HepG2 (cell line): ENCODE measurements around the gene TRMU. TPM values are rescaled to one million over a fixed set of nuclear protein-coding genes. Genes with fewer than 3 reads are reported as not detected.
A peak's percentile ranks its signal among the peaks of the same experiment; 100 is the strongest.

Experiments
- ATAC-seq: fragments of 200-7000 bp; cut with Tn5 transposase; 3 replicates; pipeline ENCODE4 v1.9.1; 2020; ENCODE audit warnings: mild to moderate bottlenecking, moderate library complexity
- BruUV-seq: library from RNA; stranded (reverse); fragments of 400-500 nt; replicated peaks from 2 replicates; lab custom pipeline; 2021; lab: Mats Ljungman, UMichigan
- CTCF ChIA-PET: fragments of 300-600 bp; formaldehyde crosslinking; extraction: SDS; loops from one replicate; lab custom pipeline; 2021; ENCODE audit warnings: low total read pairs, inconsistent platforms, low intra/inter-chr PET ratio; lab: Yijun Ruan, JAX
- POLR2A ChIA-PET: fragments of 350-600 bp; sonication (Branson Sonifier 250); formaldehyde crosslinking; loops from one replicate; lab custom pipeline; 2020; ENCODE audit warnings: antibody characterized with exemption, inconsistent platforms; lab: Yijun Ruan, JAX
- DNase-seq: peaks from one replicate; pipeline ENCODE4 v3.0.0-alpha.2; 2015; ENCODE audit warnings: low spot score
- FAIRE-seq: peaks from 3 replicates; lab custom pipeline; 2011; peaks lifted over from hg19 to GRCh38; lab: Jason Lieb, UNC
- H2AFZ ChIP-seq: one replicate; pipeline ENCODE4 v1.6.1; 2011; ENCODE audit warnings: low read length, inconsistent platforms
- H3K27ac ChIP-seq: fragments of 300-600 bp; 3 replicates; pipeline ENCODE4 v1.8.0; 2011; ENCODE audit warnings: mixed run types, mild to moderate bottlenecking, mixed read lengths, low read length, inconsistent platforms; ENCODE audit not compliant: insufficient read depth; ENCODE audit errors: extremely low read length
- H3K27me3 ChIP-seq, 2 experiments: fragments of 200-600 bp in 1 of 2; 2 replicates in 1 of 2; 3 replicates in 1 of 2; pipeline versions ENCODE4 v1.6.0 to v1.8.0; 2011; ENCODE audit warnings: low read length in 2 of 2, mild to moderate bottlenecking in 2 of 2, moderate library complexity in 2 of 2, inconsistent platforms in 1 of 2; ENCODE audit not compliant: insufficient read depth in 2 of 2, control insufficient read depth in 1 of 2
- H3K36me3 ChIP-seq, 2 experiments: fragments of 200-600 bp in 1 of 2; replicated peaks in 1 of 2; 2 replicates in 1 of 2; 3 replicates in 1 of 2; pipeline versions ENCODE4 v1.5.1 to v1.8.0; 2011; ENCODE audit warnings: low read length in 2 of 2, inconsistent platforms in 1 of 2; ENCODE audit not compliant: insufficient read depth in 2 of 2, control insufficient read depth in 1 of 2
- H3K4me1 ChIP-seq: 2 replicates; pipeline ENCODE4 v1.5.1; 2012; ENCODE audit warnings: low read length, inconsistent platforms; ENCODE audit not compliant: insufficient read depth
- H3K4me2 ChIP-seq: 2 replicates; pipeline ENCODE4 v1.6.0; 2011; ENCODE audit warnings: low read depth, low read length, inconsistent platforms
- H3K4me3 ChIP-seq, 3 experiments: fragments of 200-600 bp in 1 of 3; sonication (generic), shearing (Covaris generic) in 1 of 3; replicated peaks in 1 of 3; 2 replicates each; pipeline ENCODE4 v1.5.1; 2011 to 2016; ENCODE audit warnings: low read length in 3 of 3, inconsistent platforms in 2 of 3, low read depth in 2 of 3, mild to moderate bottlenecking in 2 of 3, control low read depth in 1 of 3, mixed read lengths in 1 of 3; ENCODE audit not compliant: insufficient read depth in 1 of 3
- H3K79me2 ChIP-seq: one replicate; pipeline ENCODE4 v1.6.1; 2011; ENCODE audit warnings: low read length, inconsistent platforms; ENCODE audit not compliant: insufficient read depth
- H3K9ac ChIP-seq: 2 replicates; pipeline ENCODE4 v1.6.0; 2011; ENCODE audit warnings: mild to moderate bottlenecking, low read depth, low read length, inconsistent platforms; ENCODE audit not compliant: insufficient read depth
- H3K9me3 ChIP-seq: 2 replicates; pipeline ENCODE4 v1.5.1; 2012; ENCODE audit warnings: mild to moderate bottlenecking, low read length
- H4K20me1 ChIP-seq: 2 replicates; pipeline ENCODE4 v1.6.0; 2011; ENCODE audit warnings: inconsistent platforms, mild to moderate bottlenecking, low read length, moderate library complexity; ENCODE audit not compliant: insufficient read depth
- KAT7 ChIP-seq: IDR thresholded peaks from 2 replicates; pipeline ENCODE4 v1.6.1; 2018; ENCODE audit warnings: borderline replicate concordance, missing compliant biosample characterization
- MYC ChIP-seq: sonication (generic); formaldehyde crosslinking; IDR thresholded peaks from 2 replicates; pipeline ENCODE4 v1.9.0; 2021; ENCODE audit warnings: missing genetic modification reagents, borderline replicate concordance
- NCOR1 ChIP-seq: fragments of 200-600 bp; sonication (generic); IDR thresholded peaks from 2 replicates; pipeline ENCODE4 v1.7.0; 2017; ENCODE audit warnings: antibody characterized with exemption, low read length, borderline replicate concordance
- SALL2 ChIP-seq: sonication (generic); formaldehyde crosslinking; IDR thresholded peaks from 2 replicates; pipeline ENCODE4 v1.8.1; 2023; ENCODE audit warnings: mild to moderate bottlenecking, missing genetic modification reagents, inconsistent platforms
- SP1 ChIP-seq, 2 experiments: fragments of 450-650 bp in 1 of 2; sonication (generic) in 1 of 2; formaldehyde crosslinking in 1 of 2; IDR thresholded peaks; 2 replicates each; pipeline versions ENCODE4 v1.4.0 to v1.6.1; 2016 to 2020; ENCODE audit warnings: missing genetic modification reagents in 1 of 2
- TMF1 ChIP-seq: sonication (generic); formaldehyde crosslinking; IDR thresholded peaks from 2 replicates; pipeline ENCODE4 v1.8.1; 2022; ENCODE audit warnings: low read depth, missing genetic modification reagents
- ZNF230 ChIP-seq: sonication (generic); formaldehyde crosslinking; IDR thresholded peaks from 2 replicates; pipeline ENCODE4 v1.4.0; 2020; ENCODE audit warnings: mild to moderate bottlenecking, missing genetic modification reagents
- ZNF335 ChIP-seq: sonication (generic); formaldehyde crosslinking; IDR thresholded peaks from 2 replicates; pipeline ENCODE4 v1.4.0; 2020; ENCODE audit warnings: missing genetic modification reagents
- ZNF350 ChIP-seq: sonication (generic); formaldehyde crosslinking; IDR thresholded peaks from 2 replicates; pipeline ENCODE4 v1.4.0; 2020; ENCODE audit warnings: mild to moderate bottlenecking, low read depth, missing genetic modification reagents, borderline replicate concordance
- WGBS: methylation state at CpG from one replicate; pipeline ENCODE4 v1.1.6; 2017; ENCODE audit warnings: low lambda C conversion rate; 5-methylcytosine and 5-hydroxymethylcytosine counted together
- in situ Hi-C: cut with HindIII; loops from 2 replicates; pipeline ENCODE4 v1.10.0; 2017; ENCODE audit warnings: low pct_unique_long_range_greater_than_20kb; ENCODE audit not compliant: extremely low pct_ligation_motif_present
- intact Hi-C: fragments of 100-400 bp; cut with micrococcal nuclease; formaldehyde crosslinking; loops from one replicate; pipeline ENCODE4 v1.10.0; 2022; ENCODE audit not compliant: unreplicated experiment
- polyA plus RNA-seq, 8 experiments: library from polyadenylated mRNA; depleted of rRNA in 3 of 8; stranded (reverse) in 7 of 8; unstranded in 1 of 8; fragments of >200 nt; fragmentation: Illumina TruSeq in 4 of 8; extraction: Trizol in 4 of 8; gene quantifications; 2 replicates each; pipeline versions ENCODE4 v1.2.1 to v1.2.3, GENCODE V29; 2011 to 2016; ENCODE audit warnings: low read depth in 4 of 8, missing spikeins in 1 of 8, mixed read lengths in 1 of 8; ENCODE audit not compliant: insufficient read depth in 1 of 8
- total RNA-seq, 5 experiments: library from RNA; depleted of rRNA; stranded (reverse); fragments of >200 nt; fragmentation: Illumina TruSeq; extraction: Trizol; gene quantifications; 2 replicates each; pipeline ENCODE4 v1.2.3, GENCODE V29; 2016; ENCODE audit warnings: low read depth in 1 of 5
- TF ChIP-seq, protein P1 (sequence below): sonication (generic); formaldehyde crosslinking; IDR thresholded peaks from 2 replicates; pipeline ENCODE4 v1.8.0; 2022; ENCODE audit warnings: mild to moderate bottlenecking, missing genetic modification reagents, moderate library complexity
- TF ChIP-seq, protein P2 (sequence below): sonication (generic); formaldehyde crosslinking; IDR thresholded peaks from 2 replicates; pipeline ENCODE4 v1.4.0; 2020; ENCODE audit warnings: mild to moderate bottlenecking, missing genetic modification reagents, borderline replicate concordance
- TF ChIP-seq, protein P3 (sequence below): sonication (generic); formaldehyde crosslinking; IDR thresholded peaks from 2 replicates; pipeline ENCODE4 v1.4.0; 2020; ENCODE audit warnings: missing genetic modification reagents, borderline replicate concordance

Gene TRMU
- total and polyA plus RNA-seq, 2 of the 13 experiments (the other 11 are each of a cell fraction or from before 2014, with no cell fraction given): 31.0 to 50.2 TPM

DNA sequence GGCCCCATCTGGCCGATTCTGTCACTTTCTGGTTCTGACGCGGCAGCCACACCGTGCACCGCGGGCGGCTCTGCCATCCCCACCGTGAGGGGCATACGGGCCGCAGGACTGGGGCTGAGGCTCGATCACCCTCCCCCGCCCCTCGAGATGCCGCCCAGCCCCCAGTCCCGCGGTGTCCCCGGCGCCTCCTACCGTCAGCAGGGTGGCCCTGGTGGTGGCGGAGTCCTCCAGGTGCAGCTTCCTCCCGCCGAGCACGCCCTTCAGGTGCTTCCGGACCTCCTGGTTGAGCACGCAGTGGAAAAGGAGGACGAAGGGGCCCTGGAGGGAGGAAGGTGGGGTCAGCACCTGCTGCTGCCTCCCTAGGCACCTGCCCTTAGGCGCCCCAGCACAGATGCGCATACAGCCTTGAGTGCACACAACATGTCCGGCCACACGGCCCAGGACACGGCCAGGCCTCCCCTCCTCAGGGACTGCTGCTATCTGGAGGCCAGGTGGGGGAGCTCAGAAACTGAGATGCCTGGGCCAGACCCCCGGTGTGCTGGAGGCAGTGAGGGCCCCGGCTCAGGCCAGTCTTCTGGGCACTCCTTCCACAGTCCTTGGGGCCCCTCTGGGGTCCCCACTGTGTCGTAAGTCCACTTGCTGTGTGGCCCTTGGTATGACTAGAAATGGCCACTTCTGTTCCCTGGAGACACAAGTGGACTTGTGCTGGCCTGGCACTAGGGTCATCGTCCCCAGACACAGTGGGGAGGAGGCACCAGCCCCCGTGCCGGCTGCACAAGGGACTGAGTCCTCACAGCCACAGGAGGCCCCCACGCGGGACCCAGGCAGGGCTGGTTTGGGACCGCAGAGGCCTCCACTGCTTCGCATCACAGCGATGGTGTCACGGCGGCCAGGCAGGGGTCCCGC, 31.5 kb downstream of the TRMU start:
- peaks cover 47% of the 10 kb centered on the region for H3K4me1 ChIP-seq
- intact Hi-C loops: loop anchor here (1.0 kb wide), 2 partner anchors 23 to 175 kb away; no protein-coding TSS in a partner anchor
- TF ChIP-seq TMF1 (CRISPR knock-in tag) (no peak), ZNF230 (CRISPR knock-in tag) (no peak), MYC (CRISPR knock-in tag) (no peak), KAT7 (CRISPR knock-in tag) (no peak), SP1 (IDR thresholded peaks at IDR 0.05) (no peak), SP1 (CRISPR knock-in tag; IDR thresholded peaks at IDR 0.05) (no peak), ZNF335 (CRISPR knock-in tag) (no peak), NCOR1 (no peak), ZNF350 (no peak), SALL2 (0 out of 2 replicates have a peak, but pooled peaks have one; percentile 60)
- TF ChIP-seq, protein P1, sequence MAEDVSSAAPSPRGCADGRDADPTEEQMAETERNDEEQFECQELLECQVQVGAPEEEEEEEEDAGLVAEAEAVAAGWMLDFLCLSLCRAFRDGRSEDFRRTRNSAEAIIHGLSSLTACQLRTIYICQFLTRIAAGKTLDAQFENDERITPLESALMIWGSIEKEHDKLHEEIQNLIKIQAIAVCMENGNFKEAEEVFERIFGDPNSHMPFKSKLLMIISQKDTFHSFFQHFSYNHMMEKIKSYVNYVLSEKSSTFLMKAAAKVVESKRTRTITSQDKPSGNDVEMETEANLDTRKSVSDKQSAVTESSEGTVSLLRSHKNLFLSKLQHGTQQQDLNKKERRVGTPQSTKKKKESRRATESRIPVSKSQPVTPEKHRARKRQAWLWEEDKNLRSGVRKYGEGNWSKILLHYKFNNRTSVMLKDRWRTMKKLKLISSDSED: 0 out of 2 replicates have a peak, but pooled peaks have one; percentile 23
- TF ChIP-seq, protein P2, sequence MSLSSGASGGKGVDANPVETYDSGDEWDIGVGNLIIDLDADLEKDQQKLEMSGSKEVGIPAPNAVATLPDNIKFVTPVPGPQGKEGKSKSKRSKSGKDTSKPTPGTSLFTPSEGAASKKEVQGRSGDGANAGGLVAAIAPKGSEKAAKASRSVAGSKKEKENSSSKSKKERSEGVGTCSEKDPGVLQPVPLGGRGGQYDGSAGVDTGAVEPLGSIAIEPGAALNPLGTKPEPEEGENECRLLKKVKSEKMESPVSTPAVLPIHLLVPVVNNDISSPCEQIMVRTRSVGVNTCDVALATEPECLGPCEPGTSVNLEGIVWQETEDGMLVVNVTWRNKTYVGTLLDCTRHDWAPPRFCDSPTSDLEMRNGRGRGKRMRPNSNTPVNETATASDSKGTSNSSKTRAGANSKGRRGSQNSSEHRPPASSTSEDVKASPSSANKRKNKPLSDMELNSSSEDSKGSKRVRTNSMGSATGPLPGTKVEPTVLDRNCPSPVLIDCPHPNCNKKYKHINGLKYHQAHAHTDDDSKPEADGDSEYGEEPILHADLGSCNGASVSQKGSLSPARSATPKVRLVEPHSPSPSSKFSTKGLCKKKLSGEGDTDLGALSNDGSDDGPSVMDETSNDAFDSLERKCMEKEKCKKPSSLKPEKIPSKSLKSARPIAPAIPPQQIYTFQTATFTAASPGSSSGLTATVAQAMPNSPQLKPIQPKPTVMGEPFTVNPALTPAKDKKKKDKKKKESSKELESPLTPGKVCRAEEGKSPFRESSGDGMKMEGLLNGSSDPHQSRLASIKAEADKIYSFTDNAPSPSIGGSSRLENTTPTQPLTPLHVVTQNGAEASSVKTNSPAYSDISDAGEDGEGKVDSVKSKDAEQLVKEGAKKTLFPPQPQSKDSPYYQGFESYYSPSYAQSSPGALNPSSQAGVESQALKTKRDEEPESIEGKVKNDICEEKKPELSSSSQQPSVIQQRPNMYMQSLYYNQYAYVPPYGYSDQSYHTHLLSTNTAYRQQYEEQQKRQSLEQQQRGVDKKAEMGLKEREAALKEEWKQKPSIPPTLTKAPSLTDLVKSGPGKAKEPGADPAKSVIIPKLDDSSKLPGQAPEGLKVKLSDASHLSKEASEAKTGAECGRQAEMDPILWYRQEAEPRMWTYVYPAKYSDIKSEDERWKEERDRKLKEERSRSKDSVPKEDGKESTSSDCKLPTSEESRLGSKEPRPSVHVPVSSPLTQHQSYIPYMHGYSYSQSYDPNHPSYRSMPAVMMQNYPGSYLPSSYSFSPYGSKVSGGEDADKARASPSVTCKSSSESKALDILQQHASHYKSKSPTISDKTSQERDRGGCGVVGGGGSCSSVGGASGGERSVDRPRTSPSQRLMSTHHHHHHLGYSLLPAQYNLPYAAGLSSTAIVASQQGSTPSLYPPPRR (CRISPR knock-in tag): 0 out of 2 replicates have a peak, but pooled peaks have one; percentile 9
- TF ChIP-seq, protein P3, sequence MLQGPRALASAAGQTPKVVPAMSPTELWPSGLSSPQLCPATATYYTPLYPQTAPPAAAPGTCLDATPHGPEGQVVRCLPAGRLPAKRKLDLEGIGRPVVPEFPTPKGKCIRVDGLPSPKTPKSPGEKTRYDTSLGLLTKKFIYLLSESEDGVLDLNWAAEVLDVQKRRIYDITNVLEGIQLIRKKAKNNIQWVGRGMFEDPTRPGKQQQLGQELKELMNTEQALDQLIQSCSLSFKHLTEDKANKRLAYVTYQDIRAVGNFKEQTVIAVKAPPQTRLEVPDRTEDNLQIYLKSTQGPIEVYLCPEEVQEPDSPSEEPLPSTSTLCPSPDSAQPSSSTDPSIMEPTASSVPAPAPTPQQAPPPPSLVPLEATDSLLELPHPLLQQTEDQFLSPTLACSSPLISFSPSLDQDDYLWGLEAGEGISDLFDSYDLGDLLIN: no peak

More for the DNA sequence above, 31.5 kb downstream of the TRMU start:
- Histone ChIP-seq H3K36me3 (no peaks in the 10 kb centered on the region), H3K9me3 (no peaks in the 10 kb centered on the region), H2AFZ (no peak overlapping the region), H3K27ac (no peak overlapping the region), H3K4me2 (no peak overlapping the region), H3K27me3 (no peaks in the 10 kb centered on the region), H3K9ac (no peak overlapping the region), H3K4me3 (no peak overlapping the region), H4K20me1 (no peaks in the 10 kb centered on the region), H3K79me2 (no peaks in the 10 kb centered on the region)
- no TSS peak for BruUV-seq
- ChIA-PET CTCF (interaction anchor here (1.6 to 3.0 kb wide), 4 partner anchors 12 to 175 kb away, joined by 3 to 48 read pairs (median 12); no protein-coding TSS in a partner anchor), POLR2A (interaction anchor here (0.9 to 1.5 kb wide), 6 partner anchors 10 to 86 kb away, joined by 3 to 33 read pairs (median 4); no protein-coding TSS in a partner anchor)
- DNase-seq (no peak), ATAC-seq (peak; percentile 3), FAIRE-seq (no peak)
- in situ Hi-C loops: loop anchor here (5.0 kb wide), 2 partner anchors 75 to 170 kb away; partner anchors contain the start of gene CELSR1
- 75% methylated on average over 26 of the region's 45 CpGs for WGBS
